HG03460 (cell line): ENCODE results near the gene NMNAT3.
A peak's percentile ranks its signal among the peaks of the same experiment; 100 is the strongest.
"Not testable (repeated sequence)": the region's sequence is repeated elsewhere in the genome, so short reads cannot be mapped to it uniquely, and the experiment has no call there.

Experiments
- ATAC-seq: cut with Tn5 transposase; IDR thresholded peaks from one replicate; pipeline ENCODE4 v1.9.1; 2021; ENCODE audit not compliant: unreplicated experiment

The NMNAT3 gene

GRCh38 chr3:139586420-139587017, 91.3 kb downstream of the NMNAT3 start:
- ATAC-seq, result peak; percentile 91

- no peak for ATAC-seq
Measured at GRCh38 chr3:139585820-139586219, 92.0 kb downstream of the NMNAT3 start.

GRCh38 chr3:139583651-139584050, 94.1 kb downstream of the NMNAT3 start:
- ATAC-seq, result not testable (repeated sequence)

- ATAC-seq, result no peak
Measured at GRCh38 chr3:139578783-139579182, 99.0 kb downstream of the NMNAT3 start.

- no peak for ATAC-seq
Measured at GRCh38 chr3:139577909-139578308, 99.9 kb downstream of the NMNAT3 start.

GRCh38 chr3:139577346-139577745, 100.4 kb downstream of the NMNAT3 start:
- ATAC-seq, result no peak

GRCh38 chr3:139574026-139574947, 103.5 kb downstream of the NMNAT3 start:
- ATAC-seq, result no peak

GRCh38 chr3:139572847-139573672, 104.7 kb downstream of the NMNAT3 start:
- ATAC-seq, result no peak

GRCh38 chr3:139571711-139572110, 106.1 kb downstream of the NMNAT3 start:
- no peak for ATAC-seq

- ATAC-seq, result no peak
Measured at GRCh38 chr3:139564294-139564861, 113.4 kb downstream of the NMNAT3 start.

GRCh38 chr3:139561959-139562676, 115.7 kb downstream of the NMNAT3 start:
- no peak for ATAC-seq

- no peak for ATAC-seq
Measured at GRCh38 chr3:139561255-139561817, 116.4 kb downstream of the NMNAT3 start.

- ATAC-seq, result no peak
Measured at GRCh38 chr3:139560411-139560810, 117.4 kb downstream of the NMNAT3 start.

- ATAC-seq, result no peak
Measured at GRCh38 chr3:139559541-139559940, 118.2 kb downstream of the NMNAT3 start.

- no peak for ATAC-seq
Measured at GRCh38 chr3:139558351-139559266, 119.2 kb downstream of the NMNAT3 start.

GRCh38 chr3:139557041-139557440, 120.7 kb downstream of the NMNAT3 start:
- no peak for ATAC-seq

- no peak for ATAC-seq
Measured at GRCh38 chr3:139555249-139555648, 122.5 kb downstream of the NMNAT3 start.

- no peak for ATAC-seq
Measured at GRCh38 chr3:139554628-139555027, 123.1 kb downstream of the NMNAT3 start.
